Fibroblast of the aortic adventitia (primary cell): Measurements from ENCODE around the gene ADA. TPM values are rescaled to one million over a fixed set of nuclear protein-coding genes. Genes with fewer than 3 reads are reported as not detected.
A peak's percentile ranks its signal among the peaks of the same experiment; 100 is the strongest.

Source experiments
- DNase-seq: peaks from one replicate; pipeline ENCODE4 v3.0.0-alpha.2; 2010; ENCODE audit warnings: low read depth
- H3K4me3 ChIP-seq: 2 replicates; pipeline ENCODE4 v1.5.1; 2011; ENCODE audit warnings: low read depth, mild to moderate bottlenecking, control low read depth, low read length, moderate library complexity
- CTCF ChIP-seq: IDR thresholded peaks from 2 replicates; pipeline ENCODE4 v1.5.1; 2011; ENCODE audit warnings: mild to moderate bottlenecking, low read length, control low read depth, inconsistent platforms; ENCODE audit not compliant: insufficient read depth
- total RNA-seq: library from RNA; depleted of rRNA; stranded (reverse); fragments of >200 nt; gene quantifications from 2 replicates; pipeline ENCODE4 v1.2.3, GENCODE V29; 2012; ENCODE audit warnings: low replicate concordance

The ADA gene
- total RNA-seq, 1 donor, result 4.6 TPM

GRCh38 chr20:44584162-44584561 lies 67.3 kb downstream of the ADA start:
- H3K4me3 ChIP-seq, result no peak overlapping the region

GRCh38 chr20:44583157-44583556 lies 68.3 kb downstream of the ADA start:
- TF ChIP-seq CTCF, result no peak
- H3K4me3 ChIP-seq, result peak overlapping the region; percentile 67
- DNase-seq, result no peak

More at GRCh38 chr20:44584162-44584561, 67.3 kb downstream of the ADA start:
- DNase-seq, result no peak
- TF ChIP-seq CTCF, result no peak

GRCh38 chr20:44582311-44583025 lies 69.0 kb downstream of the ADA start, which contains the start of gene PKIG:
Gene PKIG (plus strand): TSS chr20:44582579. CDS start chr20:44614557, 31,978 bp downstream.
- no peak for TF ChIP-seq CTCF
- peak; percentile 83 for DNase-seq
- H3K4me3 ChIP-seq, result peak within 1 kb of the TSS; percentile 67

- no peak overlapping the region for H3K4me3 ChIP-seq
- no peak for TF ChIP-seq CTCF
- no peak for DNase-seq
These were observed 70.0 kb downstream of the ADA start for GRCh38 chr20:44581515-44581914.

- no peak for DNase-seq
- no peak for TF ChIP-seq CTCF
- no peak overlapping the region for H3K4me3 ChIP-seq
These were observed 70.8 kb downstream of the ADA start for GRCh38 chr20:44580581-44581268.

- DNase-seq, result no peak
- no peak overlapping the region for H3K4me3 ChIP-seq
- TF ChIP-seq CTCF, result no peak
These were observed 72.0 kb downstream of the ADA start for GRCh38 chr20:44579313-44580081.
